Activated CD4-positive, alpha-beta T cell treated with anti-CD3 and anti-CD28 coated beads, Interleukin-2, amount 50 U/mL, for 24 hours (primary cell): ENCODE results near the gene ERP29.
A peak's percentile ranks its signal among the peaks of the same experiment; 100 is the strongest.
"Not testable (repeated sequence)": the region's sequence is repeated elsewhere in the genome, so short reads cannot be mapped to it uniquely, and the experiment has no call there.

Experiments used
- DNase-seq, 2 donors: peaks; one replicate each; pipeline ENCODE4 v3.0.0-alpha.2; 2020; ENCODE audit warnings: low read depth in 1 of 2, low spot score in 1 of 2

The ERP29 gene

GRCh38 chr12:112012775-112013600 is at the start of gene ERP29, which contains the start of gene TMEM116:
Gene ERP29, plus strand, starts transcription at chr12:112013426. Its CDS starts 40 bp downstream, at chr12:112013466.
Gene TMEM116, minus strand, starts transcription at chr12:112013165. Its CDS starts 7,895 bp downstream, at chr12:112005270.
- peak; percentile 100 for DNase-seq

- DNase-seq = no peak
Measured at GRCh38 chr12:111964935-111965334, 48.3 kb upstream of the ERP29 start.

GRCh38 chr12:111971800-111972199 is 41.4 kb upstream of the ERP29 start:
- DNase-seq = no peak

- no peak for DNase-seq
Measured at GRCh38 chr12:111975161-111975931, 37.9 kb upstream of the ERP29 start.

GRCh38 chr12:111976291-111976690 is 36.9 kb upstream of the ERP29 start:
- no peak for DNase-seq

- no peak for DNase-seq
Measured at GRCh38 chr12:111976860-111977259, 36.4 kb upstream of the ERP29 start.

- DNase-seq = no peak
Measured at GRCh38 chr12:111978545-111978944, 34.7 kb upstream of the ERP29 start.

- DNase-seq = no peak
Measured at GRCh38 chr12:111980598-111980997, 32.6 kb upstream of the ERP29 start.

GRCh38 chr12:111981987-111982386 is 31.2 kb upstream of the ERP29 start:
- no peak for DNase-seq

- DNase-seq = no peak
Measured at GRCh38 chr12:111984820-111985219, 28.4 kb upstream of the ERP29 start.

GRCh38 chr12:111991535-111991934 is 21.7 kb upstream of the ERP29 start:
- no peak for DNase-seq

- no peak for DNase-seq
Measured at GRCh38 chr12:111991946-111992345, 21.3 kb upstream of the ERP29 start.

- DNase-seq = no peak
Measured at GRCh38 chr12:111992464-111992863, 20.8 kb upstream of the ERP29 start.

GRCh38 chr12:111993292-111994150 is 19.7 kb upstream of the ERP29 start:
- DNase-seq = no peak

- not testable (repeated sequence) for DNase-seq
Measured at GRCh38 chr12:111994211-111995111, 18.8 kb upstream of the ERP29 start.

- no peak for DNase-seq
Measured at GRCh38 chr12:111995782-111996480, 17.3 kb upstream of the ERP29 start.

GRCh38 chr12:111997300-111997699 is 15.9 kb upstream of the ERP29 start:
- no peak for DNase-seq

GRCh38 chr12:111998015-111998414 is 15.2 kb upstream of the ERP29 start:
- no peak for DNase-seq

GRCh38 chr12:111999129-111999528 is 14.1 kb upstream of the ERP29 start:
- not testable (repeated sequence) for DNase-seq

GRCh38 chr12:112000820-112001219 is 12.4 kb upstream of the ERP29 start:
- DNase-seq = no peak
